22Rv1 (cell line): ENCODE data around the gene ERP44.

ENCODE experiments used
- H3K27ac ChIP-seq: fragments of 450-650 bp; 2 replicates; pipeline ENCODE4 v1.5.1; 2017
- ZFX ChIP-seq: fragments of 450-650 bp; IDR thresholded peaks from 2 replicates; pipeline ENCODE4 v1.6.1; 2017; ENCODE audit warnings: antibody characterized with exemption, borderline replicate concordance
- TF ChIP-seq, protein P1 (sequence below): fragments of 450-650 bp; IDR thresholded peaks from 2 replicates; pipeline ENCODE4 v1.5.1; 2017; ENCODE audit warnings: mild to moderate bottlenecking

Gene ERP44

DNA sequence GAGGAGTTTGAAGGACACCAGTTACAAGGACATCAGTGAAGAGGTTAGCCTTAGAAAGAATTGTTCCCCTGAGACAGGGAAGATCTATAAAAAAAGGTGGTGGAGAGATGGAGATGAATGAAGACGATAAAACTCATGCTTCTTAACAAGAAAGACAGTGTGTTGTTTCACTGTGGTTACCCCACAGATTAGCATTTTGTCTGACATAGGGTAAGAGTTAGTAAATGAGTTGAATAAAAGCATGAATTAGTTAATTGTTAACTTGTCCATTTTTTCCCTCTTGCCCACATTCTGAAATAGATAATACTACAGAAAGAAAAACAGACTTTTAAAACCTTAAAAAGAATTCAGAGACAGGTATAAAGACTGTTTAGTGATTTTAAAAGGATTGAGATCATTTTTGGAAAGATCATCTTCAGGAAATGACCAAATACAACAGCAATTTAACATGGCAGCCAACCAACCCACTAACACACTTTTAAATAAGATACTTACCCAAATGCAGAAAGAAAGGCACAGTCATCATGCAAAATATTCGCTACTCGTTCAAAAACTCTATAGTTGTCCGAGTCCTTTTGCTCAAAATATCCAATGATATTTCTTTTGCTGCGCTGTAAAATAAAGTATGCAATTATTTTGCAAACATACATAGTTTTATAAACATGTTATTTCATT, 78.5 kb downstream of the ERP44 start:
- H3K27ac ChIP-seq: no peak overlapping the region
- TF ChIP-seq, protein P1, sequence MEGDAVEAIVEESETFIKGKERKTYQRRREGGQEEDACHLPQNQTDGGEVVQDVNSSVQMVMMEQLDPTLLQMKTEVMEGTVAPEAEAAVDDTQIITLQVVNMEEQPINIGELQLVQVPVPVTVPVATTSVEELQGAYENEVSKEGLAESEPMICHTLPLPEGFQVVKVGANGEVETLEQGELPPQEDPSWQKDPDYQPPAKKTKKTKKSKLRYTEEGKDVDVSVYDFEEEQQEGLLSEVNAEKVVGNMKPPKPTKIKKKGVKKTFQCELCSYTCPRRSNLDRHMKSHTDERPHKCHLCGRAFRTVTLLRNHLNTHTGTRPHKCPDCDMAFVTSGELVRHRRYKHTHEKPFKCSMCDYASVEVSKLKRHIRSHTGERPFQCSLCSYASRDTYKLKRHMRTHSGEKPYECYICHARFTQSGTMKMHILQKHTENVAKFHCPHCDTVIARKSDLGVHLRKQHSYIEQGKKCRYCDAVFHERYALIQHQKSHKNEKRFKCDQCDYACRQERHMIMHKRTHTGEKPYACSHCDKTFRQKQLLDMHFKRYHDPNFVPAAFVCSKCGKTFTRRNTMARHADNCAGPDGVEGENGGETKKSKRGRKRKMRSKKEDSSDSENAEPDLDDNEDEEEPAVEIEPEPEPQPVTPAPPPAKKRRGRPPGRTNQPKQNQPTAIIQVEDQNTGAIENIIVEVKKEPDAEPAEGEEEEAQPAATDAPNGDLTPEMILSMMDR: no peak
- TF ChIP-seq ZFX: no peak

DNA sequence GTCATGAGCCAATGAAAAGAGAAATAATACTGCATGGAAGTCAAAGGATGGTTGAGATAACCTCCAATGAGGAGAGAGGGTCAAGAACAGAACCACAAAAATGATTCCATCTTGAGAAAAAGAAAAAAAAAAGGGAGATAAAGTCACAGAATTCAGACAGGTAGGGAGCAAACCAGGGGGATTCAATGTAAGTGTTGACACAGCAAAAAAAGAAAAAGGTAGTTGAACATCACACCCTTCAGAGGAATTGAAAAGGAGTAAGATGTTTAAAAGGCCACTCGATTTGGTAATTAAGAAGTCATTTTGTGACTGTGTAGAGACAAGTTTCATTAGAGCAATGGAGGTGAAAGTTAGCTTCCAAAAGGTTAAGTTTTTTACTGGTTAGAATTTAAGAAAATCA, 79.3 kb downstream of the ERP44 start:
- no peak overlapping the region for H3K27ac ChIP-seq
- TF ChIP-seq ZFX: no peak
- TF ChIP-seq, protein P1: no peak

DNA sequence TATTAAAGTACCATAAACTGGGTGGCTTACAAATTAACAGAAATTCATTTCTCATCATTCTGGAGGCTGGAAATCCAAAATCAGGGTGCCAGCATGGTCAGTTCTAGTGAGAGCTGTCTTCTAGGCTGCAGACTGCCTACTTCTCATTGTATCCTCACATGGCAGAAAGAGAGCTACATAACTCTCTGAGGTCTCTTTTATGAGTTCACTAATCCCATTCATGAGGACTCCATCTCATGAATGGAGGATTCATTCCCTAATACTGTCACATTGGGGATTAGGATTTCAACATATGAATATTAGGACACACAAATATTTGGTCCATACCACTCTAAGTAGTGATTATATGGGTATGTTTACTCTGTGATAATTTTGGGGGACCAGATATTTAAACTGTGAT, 84.0 kb downstream of the ERP44 start:
- H3K27ac ChIP-seq: no peak overlapping the region
- TF ChIP-seq ZFX: no peak
- TF ChIP-seq, protein P1: no peak

DNA sequence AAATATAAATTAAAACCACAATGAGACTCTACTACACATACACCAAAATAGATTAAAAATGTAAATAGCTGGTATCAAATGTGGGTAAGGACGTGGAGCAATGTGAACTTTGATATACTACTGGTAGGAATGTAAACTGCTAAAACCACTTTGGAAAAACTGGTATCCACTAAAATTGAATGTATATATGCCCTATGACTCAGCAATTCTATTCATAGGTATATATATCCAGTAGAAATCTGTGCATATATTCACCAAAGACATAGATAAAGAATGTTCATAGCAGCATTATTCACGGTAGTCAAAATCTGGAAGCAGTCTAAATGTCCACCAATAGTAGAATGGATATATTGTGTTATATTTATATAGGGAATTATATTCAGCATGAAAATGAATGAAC, 85.2 kb downstream of the ERP44 start:
- H3K27ac ChIP-seq: no peak overlapping the region

DNA sequence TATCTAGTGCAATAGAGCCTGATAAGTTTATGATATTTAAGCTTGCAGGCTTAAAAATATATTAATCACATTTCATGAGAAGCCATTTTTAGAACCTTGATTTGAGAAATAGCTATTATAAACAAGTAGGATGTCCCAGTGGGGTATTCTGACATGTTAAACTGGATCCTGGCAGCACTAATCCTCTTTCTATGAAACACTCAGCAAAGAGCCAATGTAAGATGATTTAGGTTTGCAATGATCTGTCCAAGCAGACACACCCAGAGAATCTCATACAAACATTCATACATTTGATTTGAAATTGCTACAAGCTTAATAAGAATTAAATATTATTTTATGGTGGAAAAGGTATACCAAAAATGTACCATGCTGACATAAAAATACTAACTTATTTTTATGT, 86.5 kb downstream of the ERP44 start:
- no peak overlapping the region for H3K27ac ChIP-seq
- no peak for TF ChIP-seq ZFX
- TF ChIP-seq, protein P1: no peak

More for the DNA sequence above, 85.2 kb downstream of the ERP44 start:
- no peak for TF ChIP-seq ZFX
- TF ChIP-seq, protein P1: no peak

DNA sequence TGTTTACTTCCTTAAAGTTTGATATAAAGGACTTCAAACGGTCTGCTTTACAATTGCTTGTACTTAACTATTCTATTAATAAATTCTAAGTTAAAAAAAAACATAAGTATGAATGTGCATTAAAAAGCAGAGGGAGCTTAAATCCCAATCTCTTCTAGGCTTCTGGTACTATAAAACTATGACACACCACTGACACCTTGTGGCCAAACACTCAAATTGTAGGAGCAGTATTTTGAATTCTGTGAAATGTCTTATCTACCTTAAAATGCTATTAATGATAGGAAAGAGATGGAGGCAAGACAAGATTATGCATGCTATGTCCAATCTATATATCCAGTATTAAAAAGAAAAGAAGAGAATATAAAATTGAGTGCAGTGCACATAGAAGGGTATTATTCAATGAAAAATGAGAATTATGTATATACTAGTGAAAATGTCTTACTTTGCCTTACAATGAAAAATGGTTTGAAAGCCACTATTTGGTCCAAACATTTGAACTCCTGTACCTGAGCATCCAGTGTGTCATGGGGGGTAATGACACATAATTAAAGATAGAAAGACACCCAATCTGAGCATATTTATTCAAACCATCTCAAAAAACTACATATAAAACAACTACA, 87.6 kb downstream of the ERP44 start:
- H3K27ac ChIP-seq: no peak overlapping the region
- TF ChIP-seq, protein P1: peak; percentile 74
- no peak for TF ChIP-seq ZFX

DNA sequence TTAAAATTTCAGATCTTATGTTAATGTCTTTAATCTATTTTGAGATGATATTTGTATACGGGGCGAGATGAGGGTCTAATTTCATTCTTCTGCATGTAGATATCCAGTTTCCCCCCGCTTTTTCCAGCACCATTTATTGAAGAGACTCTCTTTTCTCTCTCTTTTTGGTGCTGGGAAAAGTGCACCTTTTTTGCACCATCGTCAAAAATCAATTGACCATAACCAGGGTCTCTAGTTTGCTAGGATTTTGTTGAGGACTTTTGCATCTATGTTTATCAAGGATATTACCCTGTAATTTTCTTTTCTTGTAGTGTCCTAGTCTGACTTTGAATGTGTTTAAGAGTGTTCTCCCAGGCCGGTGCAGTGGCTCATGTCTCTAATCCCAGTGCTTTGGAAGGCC, 99.0 kb downstream of the ERP44 start:
- TF ChIP-seq, protein P1: no peak
- TF ChIP-seq ZFX: no peak
- no peak overlapping the region for H3K27ac ChIP-seq
